ENCODE measurements around the gene ARID1A.
"Not testable (repeated sequence)": the region's sequence is repeated elsewhere in the genome, so short reads cannot be mapped to it uniquely, and the experiment has no call there.

ARID1A gene

DNA sequence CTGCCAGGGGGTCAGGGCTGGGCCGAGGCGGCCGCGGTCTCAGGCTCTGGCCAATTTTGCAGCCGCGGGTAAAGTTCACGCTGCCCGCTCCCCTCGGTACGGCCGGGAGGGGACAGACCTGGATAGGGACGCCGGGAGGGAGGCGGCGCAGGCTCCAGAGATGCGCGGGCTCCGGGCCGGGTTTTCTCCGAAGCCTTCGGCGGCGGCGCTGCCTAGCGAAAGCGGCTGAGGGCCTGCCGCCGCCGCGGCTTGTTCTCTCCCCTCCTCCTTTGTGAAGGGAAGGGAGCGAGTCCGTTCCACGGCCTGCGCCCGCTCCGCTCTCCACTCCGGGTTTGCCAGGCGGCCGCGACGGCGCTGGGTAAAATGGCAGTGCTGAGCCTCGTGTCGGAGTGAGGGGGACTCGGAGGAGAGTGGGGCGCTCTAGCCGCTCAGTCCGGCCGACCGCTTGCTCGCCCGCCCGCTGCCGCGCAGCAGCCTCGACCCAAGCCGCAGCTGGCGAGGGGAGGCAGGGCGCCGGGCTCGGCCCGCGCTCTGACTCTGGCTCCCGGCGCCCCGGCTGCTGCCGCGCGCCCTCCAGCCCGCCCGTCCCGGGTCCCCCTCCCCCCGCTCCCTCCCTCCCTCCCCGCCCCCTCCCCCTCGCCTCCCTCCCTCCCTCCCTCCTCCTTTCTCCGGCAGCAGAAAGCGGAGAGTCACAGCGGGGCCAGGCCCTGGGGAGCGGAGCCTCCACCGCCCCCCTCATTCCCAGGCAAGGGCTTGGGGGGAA is at the start of gene ARID1A:
Gene ARID1A (plus strand): TSS at position 660 of the 763 bp plus-strand sequence. CDS start 389 bp downstream, outside the sequence.
- H3K4me3 Mint-ChIP-seq: peak within 1 kb of the TSS; percentile 95
- peaks cover 34% of the 10 kb centered on the region for H3K4me1 Mint-ChIP-seq
- no peaks in the 10 kb centered on the region for H3K27me3 Mint-ChIP-seq
- no peaks in the 10 kb centered on the region for H3K9me3 Mint-ChIP-seq
- peak within 1 kb of the TSS; percentile 88 for H3K27ac Mint-ChIP-seq
- H3K36me3 Mint-ChIP-seq: peaks cover 7% of the 10 kb centered on the region

DNA sequence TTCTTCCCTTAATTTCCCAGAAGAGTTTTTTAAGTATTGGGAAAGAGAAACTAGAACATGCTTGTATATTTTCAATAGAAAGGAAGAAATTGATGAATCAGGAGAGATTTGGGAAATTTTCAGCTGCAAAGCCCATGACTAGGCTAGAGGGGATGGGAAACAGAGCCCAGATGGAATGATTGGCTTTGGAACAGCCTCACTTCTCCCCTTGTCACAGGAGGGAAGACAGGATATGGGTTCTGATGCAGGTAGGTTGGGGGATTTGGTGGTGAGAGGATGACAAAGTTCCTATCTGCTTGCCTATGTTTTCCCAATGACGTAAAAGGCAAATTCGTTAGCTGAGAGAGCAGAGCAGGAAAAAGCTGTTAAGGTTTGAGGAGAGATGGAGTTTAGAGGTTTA is 31.0 kb upstream of the ARID1A start:
- Mint-ChIP-seq H3K9me3 (no peaks in the 10 kb centered on the region), H3K27me3 (no peaks in the 10 kb centered on the region), H3K27ac (no peak overlapping the region), H3K36me3 (no peaks in the 10 kb centered on the region), H3K4me3 (no peak overlapping the region), H3K4me1 (no peaks in the 10 kb centered on the region)

DNA sequence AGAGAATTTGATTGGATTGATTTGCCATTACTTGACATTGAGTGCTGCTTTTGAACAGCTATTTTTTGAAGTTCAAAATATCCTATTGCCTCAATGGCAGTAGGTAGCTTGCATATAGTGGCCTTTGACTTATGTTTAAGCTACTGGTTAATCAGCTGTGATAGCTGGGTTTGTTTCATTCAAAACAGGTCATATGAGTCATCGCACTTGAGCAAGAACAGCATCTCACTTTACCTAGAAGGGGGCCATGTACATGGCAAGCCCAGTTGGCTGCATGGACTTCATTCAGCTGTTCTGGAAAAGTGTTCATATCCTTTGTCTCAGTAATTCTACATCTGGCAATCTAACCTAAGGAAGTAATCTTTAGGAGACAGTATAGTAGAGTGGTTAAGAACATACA is 29.0 kb upstream of the ARID1A start:
- H3K9me3 Mint-ChIP-seq: no peaks in the 10 kb centered on the region
- H3K27ac Mint-ChIP-seq: no peak overlapping the region
- H3K36me3 Mint-ChIP-seq: no peaks in the 10 kb centered on the region
- no peaks in the 10 kb centered on the region for H3K4me1 Mint-ChIP-seq
- no peaks in the 10 kb centered on the region for H3K27me3 Mint-ChIP-seq
- H3K4me3 Mint-ChIP-seq: no peak overlapping the region

DNA sequence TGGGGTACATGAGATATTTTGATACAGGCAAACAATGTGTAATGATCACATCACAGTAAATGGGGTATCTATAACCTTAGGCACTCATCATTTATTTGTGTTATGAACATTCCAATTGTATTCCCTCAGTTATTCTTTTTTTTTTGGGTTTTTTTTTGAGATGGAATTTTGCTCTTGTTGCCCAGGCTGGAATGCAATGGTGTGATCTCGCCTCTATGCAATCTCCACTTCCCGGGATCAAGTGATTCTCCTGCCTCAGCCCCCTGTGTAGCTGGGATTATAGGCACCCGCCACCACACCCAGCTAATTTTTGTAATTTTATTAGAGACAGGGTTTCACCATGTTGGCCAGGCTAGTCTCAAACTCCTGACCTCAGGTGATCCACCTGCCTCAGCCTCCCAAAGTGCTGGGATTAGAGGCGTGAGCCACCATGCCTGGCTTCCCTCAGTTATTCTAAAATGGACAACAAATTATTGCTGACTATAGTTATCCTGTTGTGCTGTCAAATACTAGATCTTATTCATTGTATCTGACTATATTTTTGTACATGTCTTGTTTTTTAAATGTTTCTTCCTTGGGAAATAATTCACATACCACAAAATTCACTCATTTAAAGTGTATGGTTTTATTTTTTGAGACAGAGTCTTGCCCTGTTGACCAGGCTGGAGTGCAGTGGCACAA is 27.6 kb upstream of the ARID1A start:
- not testable (repeated sequence) for H3K27ac Mint-ChIP-seq, H3K36me3 Mint-ChIP-seq, H3K4me3 Mint-ChIP-seq

DNA sequence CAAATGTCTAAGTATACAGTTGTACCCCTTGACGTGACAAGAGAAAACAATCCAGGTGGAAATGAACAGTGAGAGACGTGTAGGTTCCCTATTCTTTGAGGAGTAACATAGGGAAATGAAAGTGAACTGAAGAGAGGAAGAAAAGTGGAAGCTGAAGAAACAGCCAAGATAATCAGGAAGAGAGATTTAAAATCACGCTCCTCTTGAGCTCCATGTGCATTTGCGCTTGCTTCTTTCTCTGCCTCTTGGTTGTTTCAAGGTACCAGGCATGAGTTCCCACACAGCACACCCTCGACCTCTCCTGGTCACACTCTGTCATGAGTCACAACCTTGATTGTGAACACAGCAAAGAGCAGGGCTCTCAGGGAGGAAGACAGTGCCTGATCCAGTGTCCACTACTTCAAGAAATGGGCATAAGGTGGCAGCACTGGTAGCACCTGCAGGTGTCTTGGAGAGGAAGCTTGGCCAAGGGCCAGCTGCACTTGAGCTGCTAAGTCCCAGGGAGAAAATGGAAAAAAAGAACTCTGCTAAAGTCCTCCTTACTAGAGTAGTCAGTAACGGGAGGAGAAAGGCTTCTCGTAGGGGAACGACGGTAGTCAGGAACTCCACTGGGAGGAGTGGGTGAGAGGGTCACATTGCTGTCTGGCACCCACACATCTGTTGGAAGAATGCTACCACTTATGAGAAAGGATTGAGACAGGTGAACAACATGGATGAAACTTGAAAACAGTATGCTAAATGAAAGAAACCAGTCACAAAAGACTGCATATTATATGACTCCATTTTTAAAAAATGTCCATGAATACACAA is 18.3 kb upstream of the ARID1A start:
- H3K27ac Mint-ChIP-seq: peak overlapping the region; percentile 80

More for the DNA sequence above, 27.6 kb upstream of the ARID1A start:
- not testable (repeated sequence) for H3K4me1 Mint-ChIP-seq, H3K27me3 Mint-ChIP-seq, H3K9me3 Mint-ChIP-seq

DNA sequence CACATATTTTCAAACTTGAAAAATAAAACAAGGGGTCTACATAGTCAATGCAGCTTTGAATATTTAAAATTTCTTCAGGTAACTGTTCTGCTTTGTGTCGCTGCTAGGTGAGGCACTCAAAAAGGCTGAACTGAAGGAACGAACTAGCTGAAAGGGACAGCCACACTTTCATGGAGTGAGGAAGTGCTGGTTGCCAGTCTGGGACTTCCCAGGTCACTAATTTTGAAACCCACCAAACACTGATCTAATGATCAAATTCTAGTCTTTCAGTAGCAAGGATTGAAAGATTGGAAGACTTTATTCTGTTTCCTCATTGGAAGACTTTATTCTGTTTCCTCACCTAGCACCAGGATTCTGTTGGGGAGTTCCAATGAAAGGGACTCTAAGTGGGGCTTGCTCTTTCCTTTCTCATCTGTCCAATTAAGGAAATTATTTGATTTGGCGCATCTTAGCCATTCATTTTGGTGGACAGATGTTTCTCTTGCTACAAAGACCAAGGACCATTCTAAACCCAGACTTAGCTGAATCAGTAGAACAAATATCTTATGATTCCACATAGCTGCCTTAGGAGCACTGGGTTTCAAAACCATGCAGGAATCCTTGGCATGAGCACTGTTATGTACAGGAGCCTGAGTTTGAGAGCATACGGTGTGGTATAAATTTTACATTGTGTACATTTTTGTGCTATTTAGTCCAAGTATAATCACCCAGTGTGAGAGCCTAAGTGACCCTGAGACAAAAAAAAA is 10.9 kb upstream of the ARID1A start:
- Mint-ChIP-seq H3K27ac (no peak overlapping the region), H3K4me3 (no peak overlapping the region), H3K9me3 (no peaks in the 10 kb centered on the region), H3K36me3 (no peaks in the 10 kb centered on the region), H3K27me3 (no peaks in the 10 kb centered on the region), H3K4me1 (peaks cover 9% of the 10 kb centered on the region)

More for the DNA sequence above, 18.3 kb upstream of the ARID1A start:
- peak overlapping the region; percentile 37 for H3K4me3 Mint-ChIP-seq
- H3K36me3 Mint-ChIP-seq: no peaks in the 10 kb centered on the region
- no peaks in the 10 kb centered on the region for H3K9me3 Mint-ChIP-seq
- H3K27me3 Mint-ChIP-seq: no peaks in the 10 kb centered on the region
- H3K4me1 Mint-ChIP-seq: peaks cover 16% of the 10 kb centered on the region

DNA sequence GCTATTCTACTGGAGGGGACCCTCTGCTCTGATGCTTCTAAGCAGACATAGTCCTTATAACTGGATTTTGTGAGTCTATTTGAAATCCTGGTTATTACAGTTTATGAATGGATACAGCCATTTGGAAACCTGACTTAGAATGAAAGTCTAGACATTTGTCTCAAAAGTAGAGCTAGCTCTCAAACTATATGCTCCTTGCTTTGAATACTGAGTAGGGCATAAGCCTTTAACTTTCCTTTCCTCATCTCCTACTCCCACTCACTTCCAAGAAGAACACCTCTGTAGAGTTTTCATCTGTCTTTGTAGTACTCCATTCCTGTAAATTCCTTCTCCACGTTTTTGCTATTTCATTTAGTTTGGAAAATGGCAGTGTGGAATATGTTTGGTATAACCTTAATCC is 9.0 kb upstream of the ARID1A start:
- Mint-ChIP-seq H3K4me3 (no peak overlapping the region), H3K36me3 (no peaks in the 10 kb centered on the region), H3K27ac (no peak overlapping the region), H3K27me3 (no peaks in the 10 kb centered on the region), H3K4me1 (peaks cover 16% of the 10 kb centered on the region), H3K9me3 (no peaks in the 10 kb centered on the region)

DNA sequence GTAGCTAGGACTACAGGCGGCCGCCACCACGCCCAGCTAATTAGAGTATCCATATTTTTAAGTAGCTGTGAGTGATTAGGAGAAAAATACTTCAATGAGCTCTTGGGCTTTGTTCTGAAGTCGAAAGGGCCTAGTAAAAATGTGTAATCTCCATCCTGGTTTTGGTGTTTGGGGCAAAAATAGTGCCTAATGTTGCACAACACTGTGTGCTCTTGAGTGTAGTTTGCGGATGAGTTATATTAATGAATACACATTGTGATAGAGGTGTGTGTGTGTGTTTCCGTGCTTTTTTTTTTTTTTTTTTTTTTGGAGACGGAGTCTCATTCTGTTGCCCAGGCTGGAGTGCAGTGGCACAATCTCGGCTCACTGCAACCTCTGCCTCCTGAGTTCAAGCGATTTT is 6.3 kb upstream of the ARID1A start:
- no peaks in the 10 kb centered on the region for H3K36me3 Mint-ChIP-seq
- no peak overlapping the region for H3K4me3 Mint-ChIP-seq
- no peak overlapping the region for H3K27ac Mint-ChIP-seq
- peaks cover 31% of the 10 kb centered on the region for H3K4me1 Mint-ChIP-seq
- no peaks in the 10 kb centered on the region for H3K9me3 Mint-ChIP-seq
- H3K27me3 Mint-ChIP-seq: no peaks in the 10 kb centered on the region

DNA sequence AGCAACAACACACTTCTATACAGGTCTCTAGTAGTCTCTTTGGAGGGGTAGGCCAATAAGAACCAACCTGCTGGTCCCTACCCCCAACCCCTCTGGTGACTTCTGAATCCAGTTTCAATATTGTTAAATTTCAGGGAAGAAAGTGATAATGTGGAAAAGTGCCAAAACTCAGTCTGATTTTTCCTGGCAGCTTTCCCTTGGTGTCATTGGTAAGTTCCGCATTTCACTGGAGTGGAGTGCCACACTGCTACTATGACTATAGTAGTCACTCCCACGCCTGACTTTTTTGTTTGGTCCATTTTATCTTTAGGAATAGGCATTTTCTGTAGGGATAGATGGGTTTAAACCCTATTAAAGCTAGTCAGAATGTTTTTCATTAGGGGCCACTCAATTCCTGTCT is 5.7 kb upstream of the ARID1A start:
- H3K4me1 Mint-ChIP-seq: peaks cover 36% of the 10 kb centered on the region
- no peak overlapping the region for H3K27ac Mint-ChIP-seq
- H3K27me3 Mint-ChIP-seq: no peaks in the 10 kb centered on the region
- H3K4me3 Mint-ChIP-seq: no peak overlapping the region
- H3K9me3 Mint-ChIP-seq: no peaks in the 10 kb centered on the region
- H3K36me3 Mint-ChIP-seq: no peaks in the 10 kb centered on the region

DNA sequence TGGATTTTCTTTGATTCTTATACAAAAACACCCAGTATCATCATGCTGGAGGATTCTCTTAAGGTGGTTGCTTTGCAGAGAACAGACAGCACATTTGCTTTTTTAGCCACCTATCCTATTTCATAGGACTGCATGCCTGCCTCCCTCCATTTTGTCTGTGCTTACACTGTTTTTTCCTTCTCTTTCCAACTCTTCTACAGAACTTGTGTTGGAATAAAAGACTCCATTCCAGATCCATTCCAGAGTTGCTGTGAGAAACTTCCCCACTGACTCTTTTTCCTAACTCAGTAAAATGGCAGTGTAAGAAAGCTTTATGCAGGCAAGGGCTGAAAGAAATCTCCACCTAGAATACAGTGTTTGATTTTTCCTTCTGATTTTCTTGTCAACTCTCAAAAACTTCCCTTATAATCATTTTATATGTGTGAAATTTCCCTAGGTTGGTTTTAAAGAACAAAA is 5.2 kb upstream of the ARID1A start:
- Mint-ChIP-seq H3K27me3 (no peaks in the 10 kb centered on the region), H3K4me1 (peaks cover 36% of the 10 kb centered on the region), H3K27ac (no peak overlapping the region), H3K9me3 (no peaks in the 10 kb centered on the region), H3K4me3 (no peak overlapping the region), H3K36me3 (no peaks in the 10 kb centered on the region)

DNA sequence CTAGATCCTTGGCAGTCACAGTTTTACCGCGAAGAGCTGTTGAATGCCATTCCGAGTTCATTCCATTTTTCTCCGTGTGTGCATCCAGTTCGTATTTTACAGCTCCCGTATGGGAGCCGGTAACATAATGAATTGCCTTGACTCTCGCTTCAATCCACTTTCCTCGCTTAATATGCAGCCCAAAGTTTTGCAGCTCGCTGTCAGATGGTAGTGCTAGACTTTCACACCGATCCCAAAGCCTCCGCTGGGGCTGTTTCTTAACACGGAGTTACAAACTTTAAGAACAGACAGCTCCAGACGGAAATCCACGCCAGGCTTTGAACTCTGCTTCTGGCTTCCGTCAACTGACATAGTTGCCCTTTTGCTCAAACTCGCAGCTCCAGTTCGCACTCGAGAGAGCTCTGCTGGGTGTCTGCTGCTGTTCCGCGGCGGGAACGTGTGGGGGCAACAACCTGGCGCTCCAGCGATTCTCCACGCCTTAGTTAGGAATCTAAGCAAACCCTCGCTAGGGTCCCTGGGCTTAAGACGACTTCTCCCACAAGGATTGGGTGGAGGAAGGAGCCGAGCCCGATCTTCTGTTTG is 3.5 kb upstream of the ARID1A start:
- Mint-ChIP-seq H3K4me3 (peak overlapping the region; percentile 95), H3K36me3 (no peaks in the 10 kb centered on the region), H3K27ac (peak overlapping the region; percentile 98), H3K27me3 (no peaks in the 10 kb centered on the region), H3K9me3 (no peaks in the 10 kb centered on the region), H3K4me1 (peaks cover 36% of the 10 kb centered on the region)

DNA sequence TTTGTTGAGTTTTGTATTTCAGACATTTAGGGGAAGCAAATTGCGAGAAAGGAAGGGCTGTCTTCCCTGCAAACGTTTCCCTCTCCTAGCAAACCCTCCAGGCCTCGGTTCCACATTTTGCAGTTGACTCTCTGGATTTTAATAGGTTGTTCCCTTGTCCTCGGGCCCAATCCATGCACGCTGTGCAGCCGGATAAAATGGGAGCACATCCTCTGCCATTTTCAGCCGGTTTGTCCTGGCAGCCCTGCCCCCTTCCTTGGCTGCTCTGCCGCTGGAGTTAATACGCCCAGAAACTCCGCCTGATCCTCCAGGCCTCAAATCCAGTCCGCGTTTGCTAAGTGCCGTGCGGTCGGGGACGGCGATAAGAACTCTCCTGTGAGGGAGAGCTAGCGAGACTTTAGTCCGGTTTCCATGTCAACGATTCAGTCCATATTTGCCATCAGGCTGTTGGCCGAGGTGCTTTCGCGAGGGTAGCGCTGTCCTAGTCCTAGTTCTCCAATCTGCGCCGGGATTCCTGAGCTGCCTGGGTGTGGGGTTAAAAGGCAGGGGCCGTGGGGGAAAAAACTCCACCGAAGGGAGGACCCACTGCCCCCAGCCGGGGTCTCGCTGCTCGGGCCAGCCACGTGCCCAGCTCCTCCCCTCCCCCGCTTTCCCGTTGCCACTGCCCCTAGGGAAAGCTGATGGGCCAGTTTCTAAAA is 2.9 kb upstream of the ARID1A start:
- H3K4me3 Mint-ChIP-seq: peak overlapping the region; percentile 95
- peak overlapping the region; percentile 98 for H3K27ac Mint-ChIP-seq
- no peaks in the 10 kb centered on the region for H3K36me3 Mint-ChIP-seq
- peaks cover 36% of the 10 kb centered on the region for H3K4me1 Mint-ChIP-seq
- H3K27me3 Mint-ChIP-seq: no peaks in the 10 kb centered on the region
- H3K9me3 Mint-ChIP-seq: no peaks in the 10 kb centered on the region

DNA sequence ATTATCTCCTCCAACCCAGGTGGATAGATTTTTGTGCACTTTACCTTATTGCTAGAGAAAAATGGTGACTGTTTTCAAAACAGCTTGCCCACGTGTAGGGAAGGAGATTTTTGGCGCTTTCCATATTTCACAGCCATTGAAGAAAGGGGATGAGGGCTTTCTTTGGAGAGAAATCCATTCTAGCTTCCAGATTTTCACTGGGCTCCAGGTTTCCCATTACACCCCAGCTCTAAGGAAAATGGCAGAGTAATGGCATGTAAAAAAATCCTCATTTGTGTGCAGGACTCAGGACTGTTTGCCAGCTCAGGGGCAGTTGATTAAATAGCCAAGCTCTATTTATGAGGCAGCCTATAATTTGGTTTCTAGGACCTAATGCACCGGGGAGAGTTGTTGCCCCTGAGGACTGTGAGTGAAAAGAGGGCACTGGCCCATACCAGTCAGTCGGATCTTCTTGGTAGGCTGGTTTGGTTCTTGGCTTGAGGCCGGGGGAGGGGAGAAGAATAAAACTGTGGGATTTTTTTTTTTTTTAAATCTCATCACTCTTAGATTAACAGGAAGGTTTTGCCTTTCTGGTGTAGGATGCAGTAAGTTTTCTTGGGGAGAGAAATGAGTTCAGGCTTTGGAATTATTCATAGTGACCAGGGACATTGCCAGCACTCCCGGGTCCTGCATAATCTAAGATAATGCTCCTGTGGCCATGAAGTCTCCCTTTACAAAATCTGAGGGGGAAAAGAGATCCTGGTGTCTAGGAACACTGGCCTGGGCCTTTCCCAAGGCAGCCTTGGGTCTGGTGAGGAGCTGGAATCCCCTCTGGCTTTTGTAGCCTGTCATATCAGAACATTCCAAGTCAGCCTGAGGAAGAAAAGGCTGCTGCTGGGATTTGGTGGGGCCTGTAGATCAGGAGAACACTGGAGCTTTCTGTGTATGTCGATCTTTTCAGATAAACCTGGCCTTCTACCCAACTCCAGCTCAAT is 1.9 kb upstream of the ARID1A start:
- H3K4me3 Mint-ChIP-seq: peak overlapping the region; percentile 95
- peak overlapping the region; percentile 98 for H3K27ac Mint-ChIP-seq
- H3K9me3 Mint-ChIP-seq: no peaks in the 10 kb centered on the region
- H3K36me3 Mint-ChIP-seq: no peaks in the 10 kb centered on the region
- H3K4me1 Mint-ChIP-seq: peaks cover 36% of the 10 kb centered on the region
- H3K27me3 Mint-ChIP-seq: no peaks in the 10 kb centered on the region
